Endodermal cell (in vitro differentiated cells): ENCODE data around the gene NINL. TPM values are rescaled to one million over a fixed set of nuclear protein-coding genes. Genes with fewer than 3 reads are reported as not detected.

Experiments
- DNase-seq: peaks from one replicate; pipeline ENCODE4 v3.0.0-alpha.2; 2017
- H3K27ac ChIP-seq: 2 replicates; pipeline ENCODE4 v1.5.1; 2013; ENCODE audit warnings: mild to moderate bottlenecking, low read depth, low read length, moderate library complexity
- H3K27me3 ChIP-seq: 2 replicates; pipeline ENCODE4 v1.6.1; 2013; ENCODE audit warnings: mild to moderate bottlenecking, low read length, moderate library complexity; ENCODE audit not compliant: insufficient read depth, control insufficient read depth, poor library complexity, severe bottlenecking
- H3K36me3 ChIP-seq: 2 replicates; pipeline ENCODE4 v1.7.0; 2013; ENCODE audit warnings: mild to moderate bottlenecking, low read length, moderate library complexity; ENCODE audit not compliant: control insufficient read depth, insufficient read depth
- H3K4me1 ChIP-seq: one replicate; pipeline ENCODE4 v1.7.0; 2013; ENCODE audit warnings: low read length; ENCODE audit not compliant: control insufficient read depth, insufficient read depth
- H3K4me3 ChIP-seq: 2 replicates; pipeline ENCODE4 v1.5.1; 2013; ENCODE audit warnings: mild to moderate bottlenecking, low read length, moderate library complexity
- H3K9ac ChIP-seq: 2 replicates; pipeline ENCODE4 v1.6.1; 2013; ENCODE audit warnings: mild to moderate bottlenecking, low read length, moderate library complexity; ENCODE audit not compliant: poor library complexity, severe bottlenecking; ENCODE audit errors: extremely low read depth
- H3K9me3 ChIP-seq: 2 replicates; pipeline ENCODE4 v1.6.1; 2013; ENCODE audit warnings: mild to moderate bottlenecking, low read length, moderate library complexity; ENCODE audit not compliant: control insufficient read depth
- H3K27ac Mint-ChIP-seq: 2 replicates; pipeline ENCODE4 v1.8.0; 2020; ENCODE audit warnings: mixed read lengths
- H3K27me3 Mint-ChIP-seq: 2 replicates; pipeline ENCODE4 v1.8.0; 2021; ENCODE audit warnings: mild to moderate bottlenecking, mixed read lengths; ENCODE audit not compliant: insufficient read depth
- H3K36me3 Mint-ChIP-seq: 2 replicates; pipeline ENCODE4 v1.8.0; 2020; ENCODE audit warnings: low read depth, mixed read lengths
- H3K4me1 Mint-ChIP-seq: 2 replicates; pipeline ENCODE4 v1.8.0; 2020; ENCODE audit warnings: mixed read lengths
- H3K4me3 Mint-ChIP-seq: 2 replicates; pipeline ENCODE4 v1.8.0; 2020; ENCODE audit warnings: mild to moderate bottlenecking, moderate library complexity, mixed read lengths
- H3K9me3 Mint-ChIP-seq: 2 replicates; pipeline ENCODE4 v1.8.0; 2020; ENCODE audit warnings: mild to moderate bottlenecking, mixed read lengths
- WGBS, 2 experiments: methylation state at CpG; one replicate each; pipeline versions ENCODE4 v1.1.5 to v1.1.7; 2013; ENCODE audit warnings: missing lambda C conversion rate in 2 of 2, mixed read lengths in 1 of 2; ENCODE audit not compliant: insufficient coverage in 1 of 2, insufficient read length in 1 of 2; 5-methylcytosine and 5-hydroxymethylcytosine counted together
- total RNA-seq, 2 donors: library from RNA; stranded (reverse); fragmentation: NEBNext Ultra II Directional in 1 of 2; extraction: Animal tissue kit (Norgen Biotek cat#: 25700) in 1 of 2; gene quantifications; 2 replicates in 1 of 2; 3 replicates in 1 of 2; pipeline ENCODE4 v1.2.1, GENCODE V29; 2021
- TF ChIP-seq, protein P1 (sequence below): fragments of 200-600 bp; sonication (generic); conservative IDR thresholded peaks from 2 replicates; pipeline ENCODE4 v1.5.0; 2021; ENCODE audit warnings: antibody characterized with exemption, mild to moderate bottlenecking

The NINL gene
- total RNA-seq, 2 donors from 2014 or later, result 78.5 to 101 TPM

DNA sequence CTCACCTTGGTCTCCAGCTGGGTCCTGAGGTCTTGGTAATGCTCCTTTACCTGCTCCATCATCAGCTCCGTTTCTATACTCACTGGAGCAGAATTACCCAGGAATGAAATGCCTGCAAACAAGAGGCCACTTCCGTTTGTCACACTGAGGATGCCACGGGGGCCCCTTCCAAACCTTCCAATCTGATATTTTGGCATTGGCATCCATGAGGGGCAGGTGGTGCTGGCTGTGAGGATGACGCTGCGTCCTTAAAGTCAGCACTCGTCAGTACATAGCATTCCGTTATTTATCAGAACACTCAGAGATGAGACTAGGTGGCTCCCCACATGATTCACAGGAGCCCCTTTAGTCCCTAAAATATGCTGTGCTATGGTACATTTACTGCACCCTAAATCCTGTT lies 105.2 kb downstream of the NINL start:
- no peaks in the 10 kb centered on the region for H3K4me1 Mint-ChIP-seq
- H3K27me3 Mint-ChIP-seq, result no peaks in the 10 kb centered on the region
- H3K27ac ChIP-seq, result no peak overlapping the region
- no peak for DNase-seq
- TF ChIP-seq, protein P1, sequence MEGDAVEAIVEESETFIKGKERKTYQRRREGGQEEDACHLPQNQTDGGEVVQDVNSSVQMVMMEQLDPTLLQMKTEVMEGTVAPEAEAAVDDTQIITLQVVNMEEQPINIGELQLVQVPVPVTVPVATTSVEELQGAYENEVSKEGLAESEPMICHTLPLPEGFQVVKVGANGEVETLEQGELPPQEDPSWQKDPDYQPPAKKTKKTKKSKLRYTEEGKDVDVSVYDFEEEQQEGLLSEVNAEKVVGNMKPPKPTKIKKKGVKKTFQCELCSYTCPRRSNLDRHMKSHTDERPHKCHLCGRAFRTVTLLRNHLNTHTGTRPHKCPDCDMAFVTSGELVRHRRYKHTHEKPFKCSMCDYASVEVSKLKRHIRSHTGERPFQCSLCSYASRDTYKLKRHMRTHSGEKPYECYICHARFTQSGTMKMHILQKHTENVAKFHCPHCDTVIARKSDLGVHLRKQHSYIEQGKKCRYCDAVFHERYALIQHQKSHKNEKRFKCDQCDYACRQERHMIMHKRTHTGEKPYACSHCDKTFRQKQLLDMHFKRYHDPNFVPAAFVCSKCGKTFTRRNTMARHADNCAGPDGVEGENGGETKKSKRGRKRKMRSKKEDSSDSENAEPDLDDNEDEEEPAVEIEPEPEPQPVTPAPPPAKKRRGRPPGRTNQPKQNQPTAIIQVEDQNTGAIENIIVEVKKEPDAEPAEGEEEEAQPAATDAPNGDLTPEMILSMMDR, result no peak
- peaks cover 77% of the 10 kb centered on the region for H3K36me3 Mint-ChIP-seq
- H3K36me3 ChIP-seq, result peaks cover 78% of the 10 kb centered on the region
- H3K4me3 ChIP-seq, result no peak overlapping the region
- 83 to 94% methylated on average over 1 to 7 of the region's 7 CpGs for WGBS, 2 experiments
- no peaks in the 10 kb centered on the region for H3K4me1 ChIP-seq
- no peak overlapping the region for H3K27ac Mint-ChIP-seq
- H3K9ac ChIP-seq, result no peak overlapping the region
- H3K9me3 Mint-ChIP-seq, result no peaks in the 10 kb centered on the region
- no peaks in the 10 kb centered on the region for H3K9me3 ChIP-seq
- no peaks in the 10 kb centered on the region for H3K27me3 ChIP-seq
- H3K4me3 Mint-ChIP-seq, result no peak overlapping the region

DNA sequence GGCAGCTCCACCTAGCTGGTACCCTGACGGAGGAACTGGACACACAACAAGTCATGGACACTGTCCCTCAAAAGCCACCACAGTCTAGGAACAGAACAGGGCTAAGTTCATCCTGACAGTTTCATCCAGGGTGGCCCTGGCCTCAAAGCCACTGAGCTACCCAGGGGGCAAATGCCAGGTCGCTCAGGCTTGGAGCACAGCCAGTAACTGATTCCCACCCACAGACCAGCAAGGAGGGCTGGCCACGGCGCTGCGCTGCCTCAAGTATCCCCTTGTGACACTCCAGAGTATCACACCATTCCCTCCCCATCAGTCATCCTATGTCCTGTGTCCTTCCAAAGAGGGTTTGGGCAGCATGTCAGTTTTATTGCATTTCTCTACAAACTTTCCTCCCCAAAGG lies 105.7 kb downstream of the NINL start:
- no peaks in the 10 kb centered on the region for H3K27me3 Mint-ChIP-seq
- no peak overlapping the region for H3K4me3 ChIP-seq
- H3K9ac ChIP-seq, result no peak overlapping the region
- H3K9me3 Mint-ChIP-seq, result no peaks in the 10 kb centered on the region
- no peak overlapping the region for H3K4me3 Mint-ChIP-seq
- no peaks in the 10 kb centered on the region for H3K27me3 ChIP-seq
- no peak for DNase-seq
- WGBS, 2 experiments, result 98 to 100% methylated on average over 4 to 5 of the region's 5 CpGs
- no peak overlapping the region for H3K27ac ChIP-seq
- no peaks in the 10 kb centered on the region for H3K4me1 ChIP-seq
- no peaks in the 10 kb centered on the region for H3K4me1 Mint-ChIP-seq
- no peak overlapping the region for H3K27ac Mint-ChIP-seq
- H3K36me3 Mint-ChIP-seq, result peaks cover 73% of the 10 kb centered on the region
- peaks cover 75% of the 10 kb centered on the region for H3K36me3 ChIP-seq
- TF ChIP-seq, protein P1, result no peak
- no peaks in the 10 kb centered on the region for H3K9me3 ChIP-seq

DNA sequence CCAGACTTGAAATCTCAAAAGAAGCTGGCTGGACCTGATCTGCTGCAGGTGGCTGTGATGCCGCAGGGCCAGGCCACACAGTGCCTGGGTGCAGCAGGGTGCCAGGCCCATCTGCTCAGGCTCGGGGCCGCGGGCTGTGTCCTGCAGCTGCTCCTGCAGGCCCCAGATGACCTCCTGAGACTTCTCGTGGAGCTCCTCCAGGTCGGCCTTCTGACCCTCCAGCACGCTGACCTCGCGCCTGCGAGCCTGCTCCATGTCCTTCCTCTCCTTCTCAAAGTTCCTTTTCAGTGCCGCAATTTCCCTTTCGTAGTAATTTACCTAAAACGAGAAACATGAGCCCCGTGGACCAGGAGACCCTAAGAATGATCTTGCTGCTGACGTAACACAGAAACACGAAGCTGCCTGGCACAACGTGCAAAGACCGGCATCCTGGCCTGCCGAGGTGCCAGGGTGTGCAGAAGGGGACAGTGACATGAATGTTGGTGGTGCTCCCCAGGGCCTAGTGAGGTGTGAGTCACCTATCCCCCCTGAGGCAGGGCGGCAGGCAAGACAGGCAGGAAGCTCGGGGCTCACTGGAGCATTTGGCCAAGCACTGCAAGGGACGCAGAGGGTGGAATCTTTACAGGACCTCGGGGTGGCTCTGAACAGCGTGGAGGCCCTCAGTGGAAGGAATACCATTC lies 106.3 kb downstream of the NINL start:
- peaks cover 71% of the 10 kb centered on the region for H3K36me3 Mint-ChIP-seq
- no peak overlapping the region for H3K27ac ChIP-seq
- TF ChIP-seq, protein P1, result no peak
- H3K4me1 ChIP-seq, result no peaks in the 10 kb centered on the region
- H3K9ac ChIP-seq, result no peak overlapping the region
- H3K4me3 ChIP-seq, result no peak overlapping the region
- H3K27me3 ChIP-seq, result no peaks in the 10 kb centered on the region
- H3K4me1 Mint-ChIP-seq, result no peaks in the 10 kb centered on the region
- H3K9me3 Mint-ChIP-seq, result no peaks in the 10 kb centered on the region
- H3K4me3 Mint-ChIP-seq, result no peak overlapping the region
- DNase-seq, result no peak
- 93 to 94% methylated on average over 23 to 24 of the region's 24 CpGs for WGBS, 2 experiments
- H3K9me3 ChIP-seq, result no peaks in the 10 kb centered on the region
- H3K36me3 ChIP-seq, result peaks cover 72% of the 10 kb centered on the region
- no peaks in the 10 kb centered on the region for H3K27me3 Mint-ChIP-seq
- peak overlapping the region; percentile 15 for H3K27ac Mint-ChIP-seq
